GM11168 (cell line): ENCODE measurements around the gene RINL.

Source experiments
- in situ Hi-C: fragments of 300-500 bp; cut with MboI; formaldehyde crosslinking; loops from one replicate; pipeline ENCODE4 v1.12.0; 2022; ENCODE audit warnings: low sequenced_read_pairs; ENCODE audit not compliant: unreplicated experiment

The RINL gene, protein sequence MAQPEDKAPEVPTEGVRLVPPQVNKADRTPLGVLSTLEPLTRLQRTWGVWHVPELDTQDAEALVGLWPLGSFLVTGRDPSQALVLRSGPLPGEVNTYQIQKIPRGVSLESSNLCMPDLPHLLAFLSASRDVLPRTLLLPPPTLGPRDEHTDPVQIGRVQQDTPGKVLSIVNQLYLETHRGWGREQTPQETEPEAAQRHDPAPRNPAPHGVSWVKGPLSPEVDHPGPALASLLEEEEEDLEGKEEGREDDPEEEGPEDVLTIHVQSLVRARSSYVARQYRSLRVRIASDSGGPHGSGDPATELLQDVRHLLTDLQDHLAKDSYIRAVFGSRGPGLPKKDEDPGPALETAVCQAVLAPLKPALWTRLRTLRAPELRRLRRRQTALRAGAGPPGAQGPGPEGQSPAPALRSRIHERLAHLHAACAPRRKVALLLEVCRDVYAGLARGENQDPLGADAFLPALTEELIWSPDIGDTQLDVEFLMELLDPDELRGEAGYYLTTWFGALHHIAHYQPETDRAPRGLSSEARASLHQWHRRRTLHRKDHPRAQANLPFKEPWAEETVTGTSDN

DNA sequence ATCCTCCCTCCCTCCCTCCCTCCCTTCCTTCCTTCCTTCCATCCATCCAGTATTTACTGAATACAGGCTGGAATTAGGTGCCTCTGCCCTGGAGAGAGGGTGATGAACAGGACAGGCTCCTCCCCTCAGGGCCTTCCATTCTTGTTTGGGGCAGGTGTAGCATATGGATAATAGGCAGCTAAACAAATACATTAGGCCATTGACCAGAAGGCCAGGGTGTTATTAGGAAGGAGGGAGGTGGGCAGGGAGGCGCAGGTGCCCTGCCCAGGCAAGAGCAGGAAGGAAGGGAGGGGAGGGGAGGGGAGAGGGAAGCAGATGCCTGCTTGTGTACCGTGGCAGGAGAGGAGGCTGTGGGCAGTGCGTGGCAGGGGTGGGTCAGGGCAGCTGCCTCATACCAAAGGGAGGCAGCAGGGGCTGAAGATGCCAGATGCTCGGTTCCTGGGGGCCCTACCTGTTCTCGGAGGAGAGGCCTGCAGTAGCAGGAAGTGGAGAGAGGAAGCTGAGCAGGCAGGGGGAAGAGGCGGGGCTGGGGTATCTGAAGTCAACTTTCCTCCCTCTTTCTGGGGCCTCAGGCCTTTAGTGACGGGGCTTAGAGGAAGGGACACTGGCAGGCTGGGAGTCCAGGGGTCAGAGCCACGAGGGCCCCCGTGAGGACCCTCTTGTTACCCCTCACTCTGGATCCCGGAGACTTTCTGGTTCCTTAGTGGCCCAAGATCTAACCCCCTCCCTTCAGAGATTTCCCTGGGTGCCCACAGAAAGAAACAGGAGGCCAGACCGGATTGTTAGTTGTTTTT, at the start of gene RINL:
Gene RINL (minus strand): TSS at position 495 of the 794 bp plus-strand sequence. CDS start 1,533 bp downstream, outside the sequence.
- in situ Hi-C loops, result loop anchor here (10.0 kb wide), 1 partner anchor 483 kb away; no protein-coding TSS in a partner anchor

DNA sequence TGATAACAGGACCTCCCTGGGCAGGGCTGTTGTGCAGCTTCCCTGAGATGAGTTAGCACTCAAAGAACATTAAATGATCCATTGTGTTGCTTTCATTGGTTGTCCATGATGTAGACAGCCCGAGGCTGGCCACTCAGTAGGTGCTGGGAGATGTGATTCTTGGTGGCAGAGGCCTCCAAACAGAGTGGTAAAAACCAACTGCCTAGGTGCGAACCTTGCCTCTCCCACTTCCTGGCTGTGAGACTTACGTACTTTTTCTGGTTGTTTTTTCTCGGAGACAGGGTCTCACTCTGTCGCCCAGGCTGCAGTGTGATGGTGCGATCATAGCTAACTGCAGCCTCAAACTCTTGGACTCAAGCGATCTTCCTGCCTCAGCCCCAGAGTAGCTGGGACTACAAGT, 46.3 kb upstream of the RINL start:
- in situ Hi-C loops, result no loop called here

DNA sequence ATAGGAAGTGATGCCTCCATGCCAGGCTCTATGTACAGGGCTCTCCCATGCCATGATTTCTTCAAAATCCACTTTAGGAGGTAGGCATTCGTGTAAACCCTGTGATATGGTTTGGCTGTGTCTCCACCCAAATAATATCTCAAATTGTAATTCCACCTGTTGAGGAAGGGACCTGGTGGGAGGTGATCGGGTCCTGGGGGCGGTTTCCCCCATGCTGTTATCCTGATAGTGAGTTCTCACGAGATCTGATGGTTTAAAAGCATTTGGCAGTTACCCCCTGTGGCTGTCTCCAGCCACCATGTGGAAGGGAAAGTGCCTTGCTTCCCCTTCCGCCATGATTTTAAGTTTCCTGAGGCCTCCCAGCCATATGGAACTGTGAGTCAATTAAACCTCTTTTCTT, 44.4 kb upstream of the RINL start:
- in situ Hi-C loops, result no loop called here

DNA sequence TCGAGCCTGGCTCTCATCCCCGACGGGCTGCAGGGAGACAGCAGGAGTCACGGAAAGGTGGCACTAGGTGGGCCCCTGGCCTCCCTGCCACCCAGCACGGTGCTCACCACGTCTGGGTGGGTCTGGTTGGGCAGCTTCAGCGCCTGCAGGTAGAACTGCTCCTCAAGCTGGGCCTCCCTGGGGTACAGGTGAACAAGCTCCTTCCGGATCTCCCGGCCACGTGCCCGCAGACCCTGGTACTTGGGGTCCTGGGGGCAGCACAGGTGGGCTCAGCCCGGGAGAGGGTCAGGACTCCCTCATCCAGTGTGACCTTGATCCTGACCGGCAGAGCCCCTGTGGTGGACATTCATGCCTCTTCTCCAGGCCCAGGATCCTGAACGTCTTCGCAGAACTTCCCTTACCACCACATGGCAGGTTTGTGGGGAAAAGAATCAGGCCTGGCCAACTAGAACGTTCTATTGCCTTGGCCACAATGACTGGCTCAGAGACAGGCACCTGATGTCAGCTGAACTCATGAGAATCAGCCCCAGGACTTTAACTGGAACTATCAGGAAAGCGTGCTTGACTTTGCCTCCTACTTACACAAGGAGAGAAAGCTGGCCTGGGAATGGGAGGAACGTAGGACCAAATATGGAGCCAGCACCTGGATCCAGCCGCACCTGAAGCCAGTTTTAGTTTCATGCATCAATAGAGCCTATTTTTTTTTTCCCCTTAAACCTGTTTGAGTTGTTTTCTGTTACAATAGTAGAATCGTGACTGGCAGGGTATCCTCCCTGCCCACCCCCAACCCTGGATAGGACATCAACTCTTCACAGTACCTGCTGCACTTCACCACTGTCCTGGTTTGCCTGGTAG, 43.6 kb upstream of the RINL start:
- in situ Hi-C loops, result no loop called here

DNA sequence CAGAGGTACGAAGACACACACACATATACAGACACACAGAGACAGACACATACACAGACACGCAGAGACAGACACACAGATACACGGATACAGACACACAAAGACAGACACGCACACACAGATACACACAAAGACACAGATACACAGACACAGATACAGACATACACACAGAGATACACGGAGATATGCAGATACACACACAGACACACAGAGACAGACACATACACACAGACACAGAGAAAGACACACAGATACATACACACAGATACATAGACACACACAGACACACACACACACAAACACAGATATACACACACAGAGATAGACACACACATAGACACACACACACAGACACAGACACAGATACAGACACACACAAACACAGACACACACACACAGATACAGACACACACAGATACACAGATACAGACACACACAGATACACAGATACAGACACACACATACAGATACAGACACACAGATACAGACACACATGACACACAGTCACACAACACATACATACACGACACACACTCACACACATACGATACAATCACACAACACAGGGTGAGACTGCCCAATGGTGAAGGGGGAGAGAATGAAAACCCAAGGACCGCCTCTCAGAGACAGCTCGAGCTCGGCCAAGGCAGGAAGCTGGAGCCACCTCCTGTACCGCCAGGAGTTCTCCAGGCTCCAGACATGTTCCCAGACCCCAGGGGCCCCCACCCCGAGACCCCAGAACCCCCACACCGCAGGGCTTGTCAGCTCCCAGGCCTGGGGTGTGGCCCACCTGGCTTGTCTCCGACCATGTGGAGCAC, 42.7 kb upstream of the RINL start:
- in situ Hi-C loops, result no loop called here

DNA sequence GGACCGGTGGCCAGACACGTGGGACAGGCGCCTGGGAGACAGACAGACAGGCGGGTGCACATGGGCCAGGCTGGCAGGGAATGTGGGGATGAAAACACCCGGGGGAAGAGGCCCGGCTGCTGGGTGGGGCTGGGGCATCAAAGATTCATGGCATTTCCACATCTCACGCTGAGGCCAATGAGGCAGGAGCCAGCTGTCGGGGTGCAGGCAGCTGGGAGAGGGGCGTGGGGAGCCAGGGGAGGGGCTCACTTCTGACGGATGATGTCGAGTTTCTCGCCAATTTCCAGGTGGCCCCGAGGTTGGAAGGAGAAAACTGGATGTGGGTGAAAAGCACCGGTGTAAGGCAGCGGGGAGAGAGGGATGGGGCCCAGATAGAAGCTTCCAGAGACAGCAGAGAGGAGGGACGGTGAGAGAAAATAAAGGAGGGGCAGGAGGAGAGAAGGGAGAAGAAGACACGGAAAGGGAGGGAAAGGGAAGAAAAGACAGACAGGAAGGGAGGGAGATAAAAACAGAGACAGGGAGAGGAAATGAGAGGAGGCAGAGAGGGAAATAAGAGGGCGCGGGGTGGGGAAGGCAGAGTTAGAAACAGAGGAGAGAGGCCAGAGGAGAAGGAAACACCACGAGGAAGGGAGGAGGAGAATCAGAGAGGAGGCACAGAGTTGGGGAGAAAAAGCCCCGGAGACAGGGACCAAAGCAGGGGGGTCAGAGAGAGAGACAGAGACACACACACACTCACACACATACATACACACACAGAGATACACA, 41.9 kb upstream of the RINL start:
- in situ Hi-C loops, result no loop called here

DNA sequence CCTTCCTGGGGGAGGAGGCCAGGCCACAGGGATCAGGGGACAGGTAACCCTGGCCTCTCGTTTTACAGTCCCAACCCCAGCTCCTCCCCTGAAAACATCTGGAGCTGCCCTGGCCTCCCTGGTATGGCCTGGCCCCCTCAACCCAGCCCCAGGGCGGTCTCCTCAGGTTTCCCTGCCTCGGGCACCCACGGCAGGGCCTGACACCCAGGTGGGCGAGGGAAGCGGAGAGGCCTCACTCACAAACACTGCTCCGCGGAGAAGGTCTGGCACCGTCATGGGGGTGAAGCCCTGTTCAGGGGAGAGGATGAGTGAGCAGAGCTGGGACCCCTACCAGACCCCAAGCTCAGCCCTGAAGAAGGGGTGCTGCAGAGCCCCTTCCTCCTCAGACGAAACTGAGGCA, 40.5 kb upstream of the RINL start:
- in situ Hi-C loops, result no loop called here

DNA sequence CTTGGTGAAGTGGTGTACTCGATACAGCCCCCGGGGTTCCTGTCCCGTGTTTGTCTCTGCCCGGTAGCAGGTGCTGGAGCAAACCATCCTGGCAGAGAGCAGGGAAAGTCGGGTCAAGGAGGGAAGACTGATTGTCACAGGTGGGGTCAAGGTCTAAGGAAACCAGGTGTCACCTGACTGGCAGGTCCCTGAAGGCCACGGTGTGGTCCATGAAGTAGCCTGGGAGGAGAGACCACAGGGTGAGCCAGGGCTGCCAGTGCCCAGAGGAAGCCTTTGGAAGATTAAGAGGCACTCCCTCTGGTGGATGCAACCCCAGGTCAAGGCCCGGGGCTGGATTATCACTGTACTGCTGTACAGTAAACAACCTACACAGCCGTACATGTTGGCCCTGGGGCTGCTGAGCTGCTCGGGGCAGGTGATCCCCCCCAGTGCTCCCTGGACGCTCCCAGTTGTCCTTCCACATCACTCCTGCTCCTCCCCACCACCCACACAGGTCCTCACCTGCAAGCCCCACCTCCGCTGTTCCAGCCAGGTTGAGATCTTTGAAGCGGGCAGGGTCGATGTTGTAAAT, 39.9 kb upstream of the RINL start:
- in situ Hi-C loops, result no loop called here

DNA sequence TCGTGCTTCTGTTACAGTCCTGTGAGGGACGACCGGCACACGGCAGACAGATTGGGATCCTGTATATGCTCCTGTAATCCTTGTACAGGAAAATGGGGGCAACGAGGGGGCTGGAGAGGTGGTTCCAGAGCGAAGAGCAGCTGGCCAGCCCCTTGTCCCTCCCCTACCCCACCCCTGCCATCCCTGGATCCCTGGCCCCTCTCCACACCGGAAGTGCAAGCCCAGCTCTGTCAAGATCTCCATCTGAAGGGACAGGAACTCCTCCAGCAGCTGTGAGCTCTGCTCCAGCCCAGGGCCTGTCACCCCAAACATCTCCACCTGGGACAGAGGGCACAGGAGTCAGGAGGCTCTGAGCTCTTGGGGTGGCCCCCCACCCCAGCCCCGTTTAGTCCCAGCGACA, 39.4 kb upstream of the RINL start:
- in situ Hi-C loops, result no loop called here

DNA sequence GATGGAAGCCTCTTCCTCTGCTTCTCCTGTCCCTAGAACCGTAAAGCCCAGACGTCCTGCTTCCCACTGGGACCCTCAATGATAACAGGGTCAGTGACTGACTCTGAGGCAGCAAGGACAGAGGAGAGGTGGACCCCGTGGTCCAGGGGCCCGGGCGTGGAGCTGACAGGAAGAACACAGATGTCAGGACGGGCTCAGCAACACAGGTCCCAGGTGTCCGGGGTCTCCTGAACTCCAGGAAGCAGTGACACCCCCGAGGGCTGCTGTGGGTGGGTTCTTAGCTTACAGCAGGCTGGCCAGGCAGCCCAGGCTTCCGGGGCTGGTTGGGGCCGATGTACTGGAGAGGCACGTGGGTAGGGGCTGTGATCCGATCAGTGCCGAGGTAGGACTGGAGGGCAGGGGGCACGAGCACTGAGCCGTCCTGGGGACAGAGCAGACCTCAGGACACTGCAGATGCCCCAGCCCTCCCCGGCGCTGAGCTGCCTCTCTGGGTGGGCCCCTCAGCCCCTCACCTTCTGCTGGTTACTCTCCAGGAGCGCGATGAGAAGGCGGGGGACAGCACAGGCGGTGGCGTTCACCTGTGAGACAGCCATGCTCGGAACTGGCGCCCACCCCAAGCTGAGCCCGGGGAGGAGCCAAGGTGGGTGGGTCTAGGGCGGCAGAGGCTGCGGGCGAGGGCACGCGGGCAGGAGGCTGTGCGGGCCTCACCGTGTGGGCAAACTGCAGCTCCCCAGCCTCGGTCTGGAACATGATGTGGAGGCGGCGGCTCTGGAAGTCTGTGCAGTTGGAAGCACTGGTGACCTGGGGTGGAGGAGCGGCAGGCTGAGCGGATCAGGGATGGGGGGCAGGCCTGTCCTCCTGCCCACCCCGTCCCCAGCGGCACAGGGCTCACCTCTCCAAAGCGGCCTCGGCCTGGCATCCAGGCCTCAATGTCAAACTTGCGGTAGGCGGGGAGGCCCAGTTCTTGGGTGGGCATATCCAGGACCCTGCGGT, 37.5 kb upstream of the RINL start:
- in situ Hi-C loops, result no loop called here

DNA sequence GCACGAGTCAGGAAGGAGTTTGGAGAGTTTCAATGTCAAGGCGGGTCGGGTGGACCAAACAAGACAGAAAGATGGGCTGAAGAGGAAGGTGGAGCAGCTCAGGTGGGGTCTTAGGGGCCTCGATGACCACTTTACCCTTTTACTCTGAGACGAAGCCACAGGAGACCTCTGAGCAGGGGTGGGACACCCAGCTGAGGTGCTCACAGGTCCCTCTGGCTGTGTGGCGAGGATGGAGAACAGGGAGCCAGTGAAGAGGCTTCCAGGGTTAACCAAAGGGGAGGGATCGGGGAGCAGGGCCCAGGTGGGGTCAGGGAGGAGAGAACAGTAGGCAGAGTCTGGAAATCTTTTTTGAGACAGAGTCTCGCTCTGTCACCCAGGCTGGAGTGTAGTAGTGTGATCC, 35.9 kb upstream of the RINL start:
- in situ Hi-C loops, result no loop called here

DNA sequence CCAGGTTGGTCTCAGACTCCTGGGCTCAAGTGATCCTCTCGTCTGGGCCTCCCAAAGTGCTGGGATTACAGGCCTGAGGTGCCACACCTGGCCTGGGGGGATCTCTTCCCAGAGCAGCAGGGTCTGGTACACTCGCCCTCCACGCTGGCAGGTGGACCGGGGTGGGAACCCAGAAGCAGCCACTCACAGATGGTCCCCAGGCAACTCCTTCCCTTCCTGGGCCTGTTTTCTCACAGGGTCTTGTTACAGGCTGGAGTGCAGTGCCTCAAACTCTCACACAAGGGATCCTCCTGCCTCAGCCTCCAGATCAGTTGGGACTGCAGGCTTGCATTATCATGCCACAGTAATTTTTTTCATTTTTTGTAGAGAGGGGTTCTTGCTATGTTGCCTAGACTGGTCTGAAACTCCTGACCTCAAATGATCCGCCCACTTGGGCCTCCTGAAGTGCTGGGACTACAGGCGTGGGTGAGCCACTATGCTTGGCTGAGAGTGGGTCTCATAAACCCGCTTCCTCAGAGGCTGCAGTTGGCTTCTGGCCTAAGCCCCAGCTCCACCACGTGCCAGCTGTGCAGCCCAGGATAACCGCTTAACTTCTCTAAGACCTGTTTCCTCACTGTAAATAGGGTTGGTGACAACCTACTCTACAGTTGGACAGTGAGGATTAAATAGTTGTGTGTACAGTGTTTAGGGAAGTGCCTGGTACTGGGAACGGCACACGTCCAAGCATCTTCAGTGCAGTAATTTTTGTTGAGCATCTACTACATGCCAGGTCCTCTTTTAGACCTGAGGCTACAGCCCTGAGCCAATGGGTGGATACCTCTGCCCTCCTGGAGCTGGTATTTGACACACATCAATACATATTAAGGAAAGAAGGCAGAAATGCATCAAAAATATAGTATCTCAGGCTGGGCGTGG, 34.8 kb upstream of the RINL start:
- in situ Hi-C loops, result no loop called here

DNA sequence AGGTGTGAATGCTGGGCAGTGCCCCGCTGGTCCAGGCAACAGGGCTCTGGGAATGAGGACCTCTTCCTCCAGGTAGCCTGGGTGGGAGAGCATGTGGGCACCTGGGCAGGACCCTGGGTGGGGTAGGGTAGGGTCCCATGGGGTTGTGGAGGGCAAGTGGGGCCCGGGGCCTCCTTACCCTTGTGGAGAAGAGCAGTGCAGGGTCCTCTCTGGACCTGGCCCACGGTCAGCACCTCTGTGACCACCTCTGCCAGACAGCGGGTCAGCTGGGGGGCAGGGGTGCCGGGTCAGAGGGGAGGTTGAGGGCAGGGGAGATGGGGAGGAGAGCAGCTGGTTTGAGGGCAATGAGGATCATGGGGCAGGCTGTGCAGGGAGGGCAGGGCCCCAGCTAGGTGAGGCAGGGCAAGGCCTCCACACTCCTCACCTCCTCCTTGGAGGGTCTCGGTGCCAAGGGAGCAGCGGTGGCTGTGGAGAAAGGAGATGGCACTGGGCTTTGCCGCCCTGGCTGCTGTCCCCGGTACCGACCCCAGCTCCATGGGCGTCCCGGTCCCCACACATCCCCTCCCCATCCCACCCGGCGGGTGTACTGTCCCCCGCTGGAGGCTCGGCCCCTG, 33.4 kb upstream of the RINL start:
- in situ Hi-C loops, result no loop called here

DNA sequence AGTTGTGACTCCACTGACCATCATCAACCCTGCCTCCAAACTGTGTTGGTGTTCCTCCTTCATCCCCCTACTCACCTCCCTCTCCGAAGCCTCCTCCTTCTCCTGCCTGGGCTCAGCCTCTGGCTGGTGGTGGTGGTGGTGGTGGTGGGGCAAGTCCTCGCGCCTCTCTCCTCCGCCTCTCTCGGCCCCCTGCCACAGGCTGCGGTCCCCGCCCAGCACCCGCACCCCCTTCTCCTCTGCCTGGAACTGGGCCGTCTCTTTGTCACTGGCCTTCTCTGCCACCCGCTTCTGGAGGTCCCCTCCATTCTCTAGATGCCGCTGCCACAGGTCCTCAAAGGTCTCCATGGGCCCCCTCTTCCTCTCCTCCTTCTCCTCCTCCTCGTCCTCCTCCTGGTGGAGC, 32.4 kb upstream of the RINL start:
- in situ Hi-C loops, result no loop called here

DNA sequence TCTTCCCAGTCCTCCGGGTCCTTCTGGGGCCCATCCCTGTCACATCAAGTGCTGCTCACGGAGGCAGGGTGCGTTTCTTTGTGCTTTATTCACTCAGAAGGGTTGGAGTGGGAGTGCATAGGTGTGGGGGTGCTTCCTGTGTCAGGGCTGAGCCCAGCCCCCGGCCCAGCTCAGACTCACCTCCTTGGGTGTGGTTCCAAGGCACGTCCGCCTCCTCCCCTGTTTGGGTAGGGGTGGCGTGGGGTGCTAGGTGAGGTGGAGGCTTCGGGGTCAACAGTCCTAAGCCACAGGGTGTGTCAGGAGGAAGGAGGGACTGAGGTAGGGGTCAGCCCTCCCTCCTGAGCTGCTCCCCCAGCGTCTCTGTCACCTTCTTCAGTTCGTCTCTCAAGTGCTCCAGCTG, 30.8 kb upstream of the RINL start:
- in situ Hi-C loops, result no loop called here

DNA sequence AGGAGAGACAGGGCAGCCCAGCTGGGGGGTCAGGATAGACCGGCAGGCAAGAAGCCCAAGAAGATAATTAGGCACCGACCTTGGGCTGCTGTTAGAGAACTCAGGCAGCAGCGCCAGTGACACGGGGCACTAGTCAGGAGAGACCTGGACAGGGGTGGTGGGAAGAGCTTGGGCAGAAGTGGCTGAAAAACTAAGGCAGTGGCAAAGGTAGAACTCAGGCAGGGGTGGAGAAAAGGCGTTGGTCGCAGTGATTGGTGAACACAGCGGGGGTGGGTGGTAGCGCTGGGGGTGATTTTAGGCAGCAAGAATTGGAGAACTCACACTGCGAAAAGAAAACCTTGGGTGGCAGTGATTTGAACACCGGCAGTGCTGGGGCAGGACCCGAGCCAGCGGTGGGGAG, 29.6 kb upstream of the RINL start:
- in situ Hi-C loops, result no loop called here
